NCI-H2107 treated with DMSO at 0.1 percent for 48 hours (cell line): ENCODE results near the gene TBCCD1.
"Not testable (repeated sequence)": the region's sequence is repeated elsewhere in the genome, so short reads cannot be mapped to it uniquely, and the experiment has no call there.

Source experiments
- DNase-seq: peaks from one replicate; lab custom pipeline; 2025; ENCODE audit not compliant: unreplicated experiment; lab: John Stamatoyannopoulos, UW

TBCCD1 gene

DNA sequence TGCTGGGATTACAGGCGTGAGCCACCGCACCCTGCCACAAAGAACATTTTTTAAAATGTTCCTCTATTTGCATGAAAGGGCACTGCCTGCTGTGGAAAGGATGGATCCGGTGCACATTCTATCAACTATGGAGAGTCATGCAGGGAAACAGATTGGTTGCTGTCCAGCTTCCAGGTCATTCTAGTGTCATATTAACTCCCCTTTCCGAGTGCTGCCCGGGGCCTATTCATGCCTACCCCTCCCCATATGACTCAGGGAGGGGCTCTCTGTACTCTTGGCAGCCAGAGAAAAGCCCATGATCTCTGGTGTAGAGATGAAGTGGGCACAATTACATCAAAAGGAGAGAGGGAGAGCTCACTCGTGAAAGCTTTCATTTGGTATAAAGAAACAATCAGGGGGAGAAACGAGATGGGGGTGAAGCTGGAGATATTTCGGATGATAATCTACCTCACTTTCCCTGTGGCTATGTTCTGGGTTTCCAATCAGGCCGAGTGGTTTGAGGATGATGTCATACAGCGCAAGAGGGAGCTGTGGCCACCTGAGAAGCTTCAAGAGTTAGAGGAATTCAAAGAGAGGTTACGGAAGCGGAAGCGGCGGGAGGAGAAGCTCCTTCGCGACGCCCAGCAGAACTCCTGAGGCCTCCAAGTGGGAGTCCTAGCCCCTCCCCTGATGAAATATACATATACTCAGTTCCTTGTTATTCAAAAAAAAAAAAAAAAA is 29.6 kb upstream of the TBCCD1 start:
- peak; percentile 83 for DNase-seq

DNA sequence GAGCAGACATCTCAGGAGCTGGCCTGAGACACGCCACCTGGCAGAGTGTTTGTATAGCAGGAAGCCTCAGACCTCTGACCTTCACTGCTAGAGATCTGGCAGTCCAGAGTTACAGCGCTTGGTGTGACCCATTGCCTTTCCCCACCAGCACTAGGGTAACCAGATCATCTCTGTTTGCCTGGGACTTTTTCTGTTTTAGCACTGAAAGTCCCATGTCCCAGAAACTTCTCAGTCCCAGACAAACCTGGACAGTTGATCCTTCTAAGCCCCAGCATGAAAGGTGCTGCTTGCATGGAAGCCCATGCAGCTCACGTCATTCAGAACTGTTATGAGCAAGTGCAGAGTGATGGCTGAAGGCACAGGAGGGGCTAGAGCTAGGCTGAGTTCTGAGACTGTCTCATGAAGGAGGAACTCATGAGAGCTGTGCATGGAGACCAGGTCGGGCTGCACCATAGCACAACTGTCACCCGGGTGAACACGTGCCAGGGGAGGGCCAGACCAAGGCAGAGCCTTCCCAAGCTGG is 27.5 kb upstream of the TBCCD1 start:
- no peak for DNase-seq

DNA sequence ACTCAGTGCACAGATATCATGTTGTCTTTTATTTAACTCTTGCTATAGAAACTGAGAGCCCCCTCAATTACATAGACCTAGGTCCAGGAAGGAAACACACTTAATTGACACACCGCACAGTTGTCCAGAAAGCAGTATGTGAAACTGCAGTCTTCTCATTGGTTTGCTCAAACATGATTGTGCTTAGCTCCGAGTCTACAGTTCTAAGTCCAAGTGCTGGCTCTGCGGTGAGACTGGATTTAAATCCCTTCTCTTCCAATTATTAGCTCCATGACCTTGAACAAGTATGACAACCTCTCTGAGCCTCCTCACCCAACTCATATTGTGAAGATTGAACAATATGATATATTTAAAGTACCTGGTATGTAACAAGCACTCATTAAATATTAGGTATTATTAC is 26.7 kb upstream of the TBCCD1 start:
- DNase-seq = no peak

DNA sequence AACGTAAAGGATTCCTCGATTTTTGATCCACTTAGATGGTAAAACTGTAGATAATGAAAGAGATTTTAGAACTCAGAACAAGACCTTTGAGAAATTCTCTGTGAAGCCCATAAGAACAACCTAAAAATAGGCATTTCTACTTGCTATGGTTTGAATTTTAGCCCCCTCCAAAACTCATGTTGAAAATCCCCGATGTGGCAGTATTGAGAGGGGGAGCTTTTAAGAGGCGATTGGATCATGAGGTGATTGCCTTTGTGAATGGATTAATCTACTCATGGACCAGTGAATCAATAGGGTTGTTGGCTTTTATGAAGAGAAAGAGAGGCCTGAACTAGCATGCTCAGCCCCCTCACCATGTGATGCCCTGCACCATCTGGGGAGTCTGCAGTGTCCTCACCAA is 25.5 kb upstream of the TBCCD1 start:
- DNase-seq = no peak

DNA sequence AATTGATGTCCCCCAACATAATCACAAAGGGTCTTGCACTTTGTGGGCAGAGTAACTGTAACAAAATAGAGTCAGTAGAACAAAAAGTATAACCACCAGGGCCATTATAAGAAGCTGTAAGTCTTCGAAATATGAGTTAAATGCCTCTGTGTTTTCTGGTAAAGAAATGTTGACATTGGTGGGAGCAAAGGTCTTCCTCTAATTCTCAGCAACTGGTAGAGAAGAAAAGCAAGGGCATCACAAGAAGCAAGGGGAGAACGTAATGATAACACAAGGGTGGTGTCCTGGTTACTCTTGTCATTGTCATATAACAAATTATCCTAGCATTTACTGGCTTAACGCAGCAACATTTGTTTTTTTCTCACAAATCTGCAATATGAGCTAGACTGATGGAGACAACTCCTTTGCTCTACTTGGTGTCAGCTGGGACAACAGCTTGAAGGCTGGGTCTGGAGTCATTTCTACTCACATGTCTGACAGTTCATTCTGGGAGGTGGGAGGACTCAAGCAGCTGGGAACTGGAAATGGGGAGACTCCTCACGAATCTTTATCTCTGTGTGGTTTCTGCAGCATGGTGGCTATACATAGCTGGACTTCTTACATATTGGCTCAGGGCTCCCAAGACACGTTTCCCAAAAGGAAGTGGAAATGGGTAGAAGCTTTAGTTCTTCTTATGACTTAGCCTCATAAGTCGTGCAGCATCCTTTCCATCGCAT is 23.6 kb upstream of the TBCCD1 start:
- no peak for DNase-seq

DNA sequence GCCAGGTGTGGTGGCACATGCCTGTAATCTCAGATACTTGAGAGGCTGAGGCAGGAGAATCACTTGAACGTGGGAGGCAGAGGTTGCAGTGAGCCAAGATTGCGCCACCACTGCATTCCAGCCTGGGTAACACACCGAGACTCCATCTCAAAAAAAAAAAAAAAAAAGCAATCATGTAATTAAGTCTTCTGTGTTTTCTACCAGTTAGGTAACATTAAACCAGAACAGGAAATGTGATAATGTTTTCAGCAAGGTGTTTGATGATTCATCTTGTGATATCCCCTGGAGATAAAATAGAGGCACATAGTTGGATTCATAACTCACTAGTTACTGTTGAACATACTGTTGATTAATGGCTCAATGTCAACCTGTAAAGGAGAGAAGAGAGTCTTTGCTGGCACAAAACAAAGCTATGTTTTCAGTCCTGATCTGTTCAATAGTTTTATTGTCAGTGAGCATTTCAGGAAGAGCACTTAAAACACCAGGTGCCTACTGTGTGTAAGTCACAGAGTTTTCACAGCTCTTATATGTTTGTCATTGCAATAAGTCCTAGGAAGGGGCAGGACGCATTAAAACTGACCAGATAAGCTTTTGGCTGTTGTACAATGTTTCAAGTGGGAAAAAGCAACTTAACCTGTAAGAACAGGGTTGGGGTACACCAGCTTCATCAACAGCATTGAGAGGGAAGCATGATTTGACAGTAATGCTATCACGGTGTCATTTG is 22.9 kb upstream of the TBCCD1 start:
- DNase-seq = peak; percentile 73

DNA sequence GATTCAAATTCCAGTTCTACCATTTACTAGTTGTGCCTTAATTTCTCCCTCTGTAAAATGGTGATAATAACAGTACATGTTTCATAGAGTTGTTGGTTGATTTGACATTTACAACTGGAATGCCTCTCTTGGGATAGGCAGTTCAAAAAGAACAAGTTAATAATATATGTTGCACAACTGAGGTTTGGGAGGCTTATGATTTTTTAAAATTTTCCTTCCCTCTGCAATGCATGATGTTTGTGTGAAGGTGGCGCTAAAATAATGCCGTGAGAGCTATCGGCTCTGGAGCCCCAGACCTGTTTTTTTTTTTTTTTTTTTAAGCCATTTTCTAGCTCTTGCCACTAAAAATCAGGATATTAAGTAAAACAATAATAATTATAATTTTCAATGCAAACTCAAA is 22.0 kb upstream of the TBCCD1 start:
- no peak for DNase-seq

DNA sequence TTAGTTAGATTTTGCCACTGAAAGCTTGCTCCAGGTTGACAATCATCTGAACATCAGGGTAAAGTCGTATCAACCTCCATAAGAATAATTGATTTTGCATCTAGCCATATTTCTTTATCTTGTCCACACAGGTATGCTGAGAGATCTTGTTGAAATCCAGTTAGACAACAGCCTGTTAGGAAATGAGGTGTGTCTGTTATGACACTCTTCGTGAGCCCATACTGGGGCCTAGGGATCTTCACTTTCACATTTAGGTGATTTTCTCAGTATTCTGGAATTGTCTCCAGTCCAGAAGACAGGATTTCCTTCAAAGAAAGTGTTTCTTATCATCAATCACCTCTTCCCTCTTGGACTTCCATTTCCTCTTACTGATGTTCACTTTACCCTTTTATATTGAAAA is 21.5 kb upstream of the TBCCD1 start:
- DNase-seq = no peak

DNA sequence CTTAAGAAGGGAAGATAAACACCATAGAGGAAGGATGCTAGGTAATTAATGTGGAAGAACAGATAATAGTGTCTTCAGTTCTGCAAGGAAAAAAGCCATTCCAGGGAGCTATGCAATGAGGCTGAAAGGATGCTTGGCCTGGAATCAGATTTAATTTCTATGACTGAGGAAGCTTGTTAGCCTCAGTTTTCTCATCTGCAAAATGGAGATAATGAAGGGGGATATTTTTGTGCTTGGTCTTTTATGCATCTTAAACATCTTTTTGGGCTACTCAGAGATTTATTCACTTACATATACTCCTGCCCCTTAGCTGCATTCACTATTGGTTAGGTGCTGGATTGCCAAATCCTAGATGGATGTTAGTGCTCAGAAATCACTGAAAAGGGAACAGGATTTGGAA is 20.0 kb upstream of the TBCCD1 start:
- DNase-seq = no peak

DNA sequence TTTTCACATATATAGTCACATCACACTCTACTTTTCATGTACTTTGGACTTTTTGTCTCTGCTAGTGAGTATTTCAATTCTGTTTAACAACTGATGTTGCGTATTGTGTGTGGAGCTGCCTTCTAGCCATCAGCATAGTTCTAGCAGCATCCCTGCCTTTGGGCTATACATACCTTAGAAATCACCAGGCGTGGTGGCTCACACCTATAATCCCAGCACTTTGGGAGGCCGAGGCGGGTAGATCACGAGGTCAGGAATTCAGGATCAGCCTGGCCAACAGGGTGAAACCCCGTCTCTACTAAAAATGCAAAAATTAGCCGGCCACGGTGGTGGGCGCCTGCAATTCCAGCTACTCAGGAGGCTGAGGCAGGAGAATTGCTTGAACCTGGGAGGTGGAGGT is 19.1 kb upstream of the TBCCD1 start:
- not testable (repeated sequence) for DNase-seq

DNA sequence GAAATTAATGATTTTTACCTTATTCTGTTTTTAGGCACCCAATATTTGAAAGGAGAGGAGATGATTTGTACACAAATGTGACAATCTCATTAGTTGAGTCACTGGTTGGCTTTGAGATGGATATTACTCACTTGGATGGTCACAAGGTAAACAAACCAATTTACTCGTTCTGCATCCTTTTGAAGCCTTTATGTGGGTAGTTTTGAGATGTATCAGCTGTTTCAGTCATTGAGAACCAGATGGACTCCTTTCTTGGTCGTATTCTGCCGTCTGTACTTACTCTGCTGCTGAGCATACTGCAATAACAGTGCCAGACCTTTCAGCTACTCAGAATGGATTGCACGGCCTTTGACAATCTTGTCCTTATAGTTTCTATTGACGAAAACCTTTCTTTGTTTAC is 16.7 kb upstream of the TBCCD1 start:
- no peak for DNase-seq

DNA sequence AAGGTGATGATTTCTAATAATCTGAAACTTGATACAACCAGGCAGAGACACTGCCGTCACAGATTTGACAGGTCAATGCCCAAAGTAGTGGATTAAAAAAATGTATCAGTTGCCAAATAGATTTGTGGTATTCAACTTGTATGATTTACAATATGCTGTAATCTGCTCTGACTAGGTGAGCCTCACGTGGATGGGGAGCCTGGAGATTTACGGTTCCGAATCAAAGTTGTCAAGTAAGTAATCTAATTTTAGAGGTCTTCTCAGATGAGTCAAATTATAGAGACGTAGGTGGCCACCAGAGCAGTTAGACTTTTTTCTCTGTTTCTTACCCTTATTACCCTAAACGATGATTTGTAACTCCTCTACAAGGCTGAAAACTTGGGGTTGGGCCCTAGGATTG is 15.4 kb upstream of the TBCCD1 start:
- no peak for DNase-seq

DNA sequence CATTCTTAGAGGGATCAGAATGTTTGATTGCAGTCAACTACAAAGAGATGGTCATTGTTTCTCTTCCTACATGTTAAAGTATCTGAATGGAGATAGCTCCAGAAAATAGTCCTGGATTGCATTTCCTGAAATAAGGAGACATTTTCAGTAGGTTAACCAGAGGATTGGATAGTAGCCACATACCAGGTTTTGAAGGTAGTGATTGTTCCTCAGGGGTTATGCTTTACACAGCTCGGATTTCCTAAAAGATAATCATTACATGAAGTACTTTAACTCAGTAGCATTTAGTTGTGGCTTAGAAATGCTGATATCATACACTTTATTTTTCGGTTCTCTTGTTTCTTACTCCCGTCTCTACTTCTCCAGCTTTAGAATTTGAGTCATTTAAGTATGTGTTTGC is 13.6 kb upstream of the TBCCD1 start:
- DNase-seq = no peak

DNA sequence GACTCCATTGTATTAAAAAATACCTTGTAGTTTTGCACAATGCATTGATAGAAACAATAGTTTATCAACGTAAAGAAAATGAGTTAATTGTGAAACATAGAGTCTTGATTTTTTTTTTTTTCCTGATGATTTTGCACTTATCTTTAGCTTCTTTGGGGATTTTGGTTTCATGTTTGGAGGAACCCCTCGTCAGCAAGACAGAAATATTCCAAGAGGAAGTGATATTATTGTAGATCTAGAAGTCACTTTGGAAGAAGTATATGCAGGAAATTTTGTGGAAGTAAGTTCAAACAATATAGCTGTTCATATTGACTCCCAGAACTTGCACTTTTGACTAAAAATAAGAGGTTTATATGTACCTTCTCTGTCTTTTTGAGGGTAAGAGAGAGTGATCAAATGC is 10.4 kb upstream of the TBCCD1 start:
- no peak for DNase-seq

DNA sequence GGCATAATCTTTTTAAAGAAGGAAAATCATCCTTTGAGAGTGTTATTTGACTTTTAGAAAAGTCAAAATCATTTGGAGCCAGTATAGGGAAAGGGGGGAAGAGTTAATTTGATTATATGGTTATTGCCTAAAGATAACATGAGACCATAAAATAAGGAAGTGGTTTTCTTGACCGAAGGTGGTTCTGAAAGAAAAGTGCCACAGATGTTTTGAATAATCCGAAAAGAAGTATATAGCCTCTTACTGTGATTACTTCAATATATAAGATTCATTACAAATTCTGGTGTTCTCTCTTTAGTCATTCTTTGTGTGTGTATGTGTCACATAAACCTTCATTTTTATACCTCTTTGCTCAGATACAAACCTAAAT is 4.5 kb upstream of the TBCCD1 start:
- no peak for DNase-seq

DNA sequence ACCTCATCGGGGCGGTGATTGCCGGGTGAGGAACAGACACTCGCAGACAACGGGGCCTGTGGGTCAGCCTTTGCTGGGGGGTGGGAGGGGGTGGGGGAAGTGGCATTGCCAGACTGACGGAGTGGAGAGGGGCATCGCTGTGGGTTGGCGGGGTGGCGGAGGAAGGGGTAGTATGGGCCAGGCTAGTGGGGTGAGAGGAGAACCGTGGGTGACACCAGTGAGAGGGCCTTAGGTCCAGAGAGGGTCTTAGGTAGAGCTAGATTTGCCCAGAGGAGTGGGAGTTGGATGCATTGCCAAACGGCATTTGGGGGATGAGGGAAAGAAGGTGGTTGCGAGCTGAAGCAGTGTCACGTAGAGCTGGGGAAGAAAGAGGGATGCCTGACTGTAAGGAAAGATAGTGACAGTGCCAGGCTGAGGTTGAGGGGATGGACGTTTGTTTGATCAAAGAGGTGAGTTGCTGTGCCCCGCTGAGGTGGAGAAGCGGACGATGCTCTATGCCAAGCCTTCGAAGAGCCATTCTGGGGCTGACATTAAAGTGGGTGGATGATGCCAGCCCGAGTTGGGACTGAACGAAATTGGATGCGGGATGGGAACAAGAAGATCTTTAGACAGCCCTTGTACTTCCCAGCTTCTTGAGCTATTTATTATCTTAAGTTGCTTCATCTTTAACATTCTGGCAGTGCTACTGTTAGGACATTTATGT is 4.0 kb upstream of the TBCCD1 start:
- no peak for DNase-seq

DNA sequence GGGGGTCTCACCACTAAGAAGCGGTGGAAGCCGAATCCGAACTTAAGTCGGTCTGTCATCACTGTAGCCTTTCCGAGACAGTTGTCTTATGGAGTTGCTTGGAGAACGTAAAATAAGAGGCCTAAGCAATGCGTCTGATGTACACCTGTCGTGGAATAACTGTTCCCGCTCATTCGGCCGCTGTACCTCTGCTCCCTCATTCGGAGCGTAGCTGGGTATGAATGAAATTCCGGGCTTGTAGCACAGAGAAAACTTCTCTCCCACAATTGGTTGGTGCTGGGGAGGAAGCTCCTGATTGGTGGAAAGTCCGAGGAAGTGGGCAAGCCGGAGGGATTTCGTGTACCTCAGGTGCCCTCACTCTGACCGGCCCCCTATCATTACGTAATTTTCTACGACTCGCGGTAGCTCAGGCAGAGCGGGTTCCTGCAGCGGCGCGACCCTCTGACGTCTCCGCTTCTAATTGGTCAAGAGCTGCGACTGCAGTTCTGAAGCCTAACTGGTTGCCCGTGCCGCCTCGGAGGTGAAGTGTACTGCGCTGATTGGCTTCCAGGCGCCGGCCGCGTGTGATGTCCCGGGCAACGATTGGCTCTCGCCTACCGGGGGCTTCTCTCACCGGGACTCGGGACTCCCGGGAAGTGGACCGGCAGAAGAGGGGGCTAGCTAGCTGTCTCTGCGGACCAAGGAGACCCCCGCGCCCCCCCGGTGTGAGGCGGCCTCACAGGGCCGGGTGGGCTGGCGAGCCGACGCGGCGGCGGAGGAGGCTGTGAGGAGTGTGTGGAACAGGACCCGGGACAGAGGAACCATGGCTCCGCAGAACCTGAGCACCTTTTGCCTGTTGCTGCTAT is 3.2 kb upstream of the TBCCD1 start, which contains the start of gene DNAJB11:
DNAJB11 (plus strand) TSS at position 625 of the 845 bp plus-strand sequence; CDS start at position 803, 178 bp downstream.
- DNase-seq = peak; percentile 100

DNA sequence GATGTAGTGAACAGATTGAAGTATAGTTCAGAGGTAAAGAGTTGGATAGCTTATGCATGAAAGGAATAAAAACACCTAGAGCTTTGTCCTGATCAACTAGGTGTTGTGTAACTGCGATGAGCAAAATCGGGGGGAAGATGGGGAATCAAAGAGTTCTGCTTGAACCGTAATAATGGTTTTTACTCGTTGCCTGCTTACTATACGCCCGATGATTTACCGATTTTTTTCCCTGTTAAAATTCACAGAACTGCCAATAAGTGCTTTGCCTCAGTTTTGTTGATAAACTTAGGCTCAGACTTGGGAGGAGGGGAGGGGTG is 2.6 kb upstream of the TBCCD1 start:
- no peak for DNase-seq

DNA sequence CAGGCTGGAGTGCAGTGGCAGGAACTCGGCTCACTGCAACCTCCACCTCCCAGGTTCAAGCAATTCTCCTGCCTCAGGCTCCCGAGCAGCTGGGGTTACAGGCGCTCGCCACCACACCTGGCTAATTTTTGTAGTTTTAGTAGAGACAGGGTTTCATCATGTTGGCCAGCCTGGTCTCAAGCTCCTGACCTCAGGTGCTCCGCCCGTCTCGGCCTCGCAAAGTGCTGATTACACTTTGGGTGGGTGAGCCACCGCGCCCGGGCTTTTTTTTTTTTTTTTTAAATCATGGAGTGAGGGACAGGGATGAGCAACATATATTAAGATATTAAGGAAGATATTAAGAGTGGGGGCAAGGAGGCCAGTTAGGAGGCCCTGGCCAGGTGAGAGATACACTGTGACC is 2.2 kb upstream of the TBCCD1 start:
- DNase-seq = not testable (repeated sequence)

DNA sequence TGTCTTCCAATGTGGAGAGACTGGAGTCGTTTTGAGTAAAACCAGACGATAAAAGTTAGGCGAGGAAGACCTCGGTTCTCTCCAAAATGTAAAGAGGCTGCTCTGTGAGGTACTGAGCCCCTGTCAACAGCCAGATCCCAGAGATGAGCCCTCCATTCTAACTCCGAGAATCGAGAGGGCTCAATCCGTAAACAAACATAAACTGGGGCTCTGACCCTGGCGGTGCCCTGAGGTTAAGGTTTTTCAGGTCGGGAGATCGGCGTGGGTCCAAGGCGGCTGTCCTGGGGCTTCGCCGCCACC is 417 bp downstream of the TBCCD1 start:
- DNase-seq = peak; percentile 80

DNA sequence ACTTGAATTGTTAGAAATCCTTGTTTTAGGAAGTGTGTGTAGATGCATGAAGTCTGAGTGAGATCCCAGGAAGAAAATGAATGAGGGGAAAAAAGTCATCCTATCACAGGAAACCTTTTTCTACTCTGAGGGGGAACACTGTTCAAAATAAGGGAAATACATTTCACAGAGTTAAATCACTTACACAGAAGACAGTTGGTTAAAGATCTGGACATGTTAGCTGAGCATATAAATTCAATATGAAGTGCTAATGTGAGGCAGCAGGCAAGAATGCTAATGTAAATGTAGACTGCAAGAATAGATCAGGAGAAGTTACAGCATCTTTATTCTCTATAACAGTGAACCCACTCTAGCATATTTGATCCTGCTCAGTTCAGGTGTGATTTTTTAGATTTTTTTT is 2.6 kb downstream of the TBCCD1 start:
- no peak for DNase-seq
